Measurements from ENCODE around the gene APOBEC3H.

DNA sequence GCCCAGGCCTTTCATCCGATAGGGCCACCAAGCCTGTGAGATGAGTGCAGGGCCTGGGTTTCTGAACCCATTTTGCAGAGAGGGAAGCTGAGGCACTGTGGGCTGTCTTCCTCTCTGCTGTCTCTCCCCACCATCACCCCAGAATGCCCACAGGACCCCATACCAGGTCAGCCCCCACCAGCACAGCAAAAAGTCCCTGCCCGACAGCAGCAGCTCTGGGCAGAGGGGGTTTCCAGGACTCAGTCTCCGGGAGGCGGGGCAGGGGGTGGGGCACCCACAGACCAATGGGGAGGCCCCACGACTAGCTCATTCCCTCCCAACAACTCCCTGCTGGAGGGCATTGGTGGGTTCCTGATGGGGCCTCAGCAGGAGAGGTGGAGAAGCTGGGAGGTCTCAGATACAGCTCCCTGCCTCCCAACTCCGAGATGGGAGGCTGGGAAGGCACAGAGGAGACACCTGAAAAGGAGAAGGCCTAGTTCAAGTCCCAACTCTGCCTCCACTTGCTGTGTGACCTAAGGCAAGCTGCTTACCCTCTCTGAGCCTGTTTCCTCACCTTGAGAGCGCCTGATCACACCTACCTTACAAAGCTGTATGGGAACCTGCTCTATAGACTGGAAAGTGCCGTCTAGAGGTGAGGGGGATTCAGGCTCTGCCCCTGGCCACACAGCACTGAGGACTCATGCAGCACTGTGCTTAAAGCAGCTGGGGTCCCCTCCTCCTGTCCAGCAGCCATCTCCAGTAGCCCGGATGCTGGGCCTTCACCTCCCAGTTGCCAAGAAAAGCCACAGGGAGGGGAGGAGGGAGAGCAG lies 51.9 kb downstream of the APOBEC3H start:
- TF ChIP-seq, protein P1, sequence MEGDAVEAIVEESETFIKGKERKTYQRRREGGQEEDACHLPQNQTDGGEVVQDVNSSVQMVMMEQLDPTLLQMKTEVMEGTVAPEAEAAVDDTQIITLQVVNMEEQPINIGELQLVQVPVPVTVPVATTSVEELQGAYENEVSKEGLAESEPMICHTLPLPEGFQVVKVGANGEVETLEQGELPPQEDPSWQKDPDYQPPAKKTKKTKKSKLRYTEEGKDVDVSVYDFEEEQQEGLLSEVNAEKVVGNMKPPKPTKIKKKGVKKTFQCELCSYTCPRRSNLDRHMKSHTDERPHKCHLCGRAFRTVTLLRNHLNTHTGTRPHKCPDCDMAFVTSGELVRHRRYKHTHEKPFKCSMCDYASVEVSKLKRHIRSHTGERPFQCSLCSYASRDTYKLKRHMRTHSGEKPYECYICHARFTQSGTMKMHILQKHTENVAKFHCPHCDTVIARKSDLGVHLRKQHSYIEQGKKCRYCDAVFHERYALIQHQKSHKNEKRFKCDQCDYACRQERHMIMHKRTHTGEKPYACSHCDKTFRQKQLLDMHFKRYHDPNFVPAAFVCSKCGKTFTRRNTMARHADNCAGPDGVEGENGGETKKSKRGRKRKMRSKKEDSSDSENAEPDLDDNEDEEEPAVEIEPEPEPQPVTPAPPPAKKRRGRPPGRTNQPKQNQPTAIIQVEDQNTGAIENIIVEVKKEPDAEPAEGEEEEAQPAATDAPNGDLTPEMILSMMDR (IDR thresholded peaks at IDR 0.05): no peak
- TF ChIP-seq POLR2A (IDR thresholded peaks at IDR 0.05): no peak
